Mesenteric fat pad (tissue), 1 donor: ENCODE results near the gene MGST1. TPM values are rescaled to one million over a fixed set of nuclear protein-coding genes. Genes with fewer than 3 reads are reported as not detected.

Source experiments
- DNase-seq: peaks from one replicate; pipeline ENCODE4 v3.0.0-alpha.2; 2020; ENCODE audit warnings: low spot score
- long read RNA-seq: library from polyadenylated mRNA; unstranded; transcript quantifications from one replicate; pipeline ENCODE4 v2.0.0, GENCODE V29; 2020
- total RNA-seq: library from RNA; stranded (reverse); fragmentation: NEBNext Ultra II Directional; extraction: Animal tissue kit (Norgen Biotek cat#: 25700); gene quantifications from one replicate; pipeline ENCODE4 v1.2.1, GENCODE V29; 2021
- donor health status: DM: yes; HTN: yes; CAD: no.

MGST1 gene
- total RNA-seq: 1,962 TPM
- long read RNA-seq, transcript MGST1-208 (2 exons, 655 nt): minor isoform, 10 of 1,828 reads
- long read RNA-seq, transcript MGST1-219 (1 exons, 1,842 nt): minor isoform, 32 of 1,828 reads
- long read RNA-seq, transcript MGST1-204 (4 exons, 979 nt): minor isoform, 25 of 1,828 reads
- long read RNA-seq, transcript MGST1-205 (4 exons, 914 nt): major isoform, 1,362 of 1,828 reads
- long read RNA-seq, partial matches to known transcripts: 45 of 1,828 reads
- long read RNA-seq, other reads (novel, unspliced or antisense): 331 of 1,828 reads

- DNase-seq: peak; percentile 93
These were observed at the start of gene MGST1 for GRCh38 chr12:16347391-16348298. MGST1 (plus strand) TSS chr12:16347645; CDS start chr12:16354253, 6,608 bp downstream.

- DNase-seq: no peak
These were observed 48.0 kb upstream of the MGST1 start for GRCh38 chr12:16299403-16299802.

GRCh38 chr12:16300122-16300521, 47.3 kb upstream of the MGST1 start:
- no peak for DNase-seq

GRCh38 chr12:16300736-16301135, 46.7 kb upstream of the MGST1 start:
- no peak for DNase-seq

- no peak for DNase-seq
These were observed 43.5 kb upstream of the MGST1 start for GRCh38 chr12:16303939-16304338.

GRCh38 chr12:16307856-16308475, 39.5 kb upstream of the MGST1 start:
- no peak for DNase-seq

GRCh38 chr12:16310934-16311333, 36.5 kb upstream of the MGST1 start:
- no peak for DNase-seq

- no peak for DNase-seq
These were observed 24.4 kb upstream of the MGST1 start for GRCh38 chr12:16323010-16323409.

- DNase-seq: no peak
These were observed 23.8 kb upstream of the MGST1 start for GRCh38 chr12:16323638-16324037.

GRCh38 chr12:16324272-16324671, 23.2 kb upstream of the MGST1 start:
- no peak for DNase-seq

GRCh38 chr12:16324772-16325171, 22.7 kb upstream of the MGST1 start:
- no peak for DNase-seq

GRCh38 chr12:16325426-16325825, 22.0 kb upstream of the MGST1 start:
- DNase-seq: no peak

GRCh38 chr12:16327963-16328362, 19.5 kb upstream of the MGST1 start:
- DNase-seq: no peak

GRCh38 chr12:16329594-16329993, 17.9 kb upstream of the MGST1 start:
- DNase-seq: no peak

GRCh38 chr12:16330560-16330959, 16.9 kb upstream of the MGST1 start:
- DNase-seq: no peak

GRCh38 chr12:16331998-16332397, 15.4 kb upstream of the MGST1 start:
- DNase-seq: no peak

GRCh38 chr12:16335838-16336237, 11.6 kb upstream of the MGST1 start:
- no peak for DNase-seq

GRCh38 chr12:16344269-16344668, 3.2 kb upstream of the MGST1 start:
- DNase-seq: no peak

GRCh38 chr12:16345105-16345504, 2.3 kb upstream of the MGST1 start:
- no peak for DNase-seq

GRCh38 chr12:16346958-16347357, 487 bp upstream of the MGST1 start:
- DNase-seq: no peak

GRCh38 chr12:16348435-16349130, 1.1 kb downstream of the MGST1 start:
- DNase-seq: no peak

GRCh38 chr12:16349131-16349460, 1.7 kb downstream of the MGST1 start:
- no peak for DNase-seq
